Endometrial microvascular endothelial cells (primary cell): Measurements from ENCODE around the gene GPR152. TPM values are rescaled to one million over a fixed set of nuclear protein-coding genes. Genes with fewer than 3 reads are reported as not detected.

Experiments
- in situ Hi-C: cut with HindIII; loops from 2 replicates; pipeline ENCODE4 v1.10.0; 2017; ENCODE audit warnings: low sequenced_read_pairs, low pct_unique_long_range_greater_than_20kb; ENCODE audit errors: inconsistent ontology term
- total RNA-seq: library from RNA; depleted of rRNA; stranded (reverse); fragments of >200 nt; gene quantifications from one replicate; pipeline ENCODE4 v1.2.3, GENCODE V29; 2015; ENCODE audit errors: inconsistent ontology term

GPR152 gene
- total RNA-seq, 1 donor from 2014 or later: not detected

DNA sequence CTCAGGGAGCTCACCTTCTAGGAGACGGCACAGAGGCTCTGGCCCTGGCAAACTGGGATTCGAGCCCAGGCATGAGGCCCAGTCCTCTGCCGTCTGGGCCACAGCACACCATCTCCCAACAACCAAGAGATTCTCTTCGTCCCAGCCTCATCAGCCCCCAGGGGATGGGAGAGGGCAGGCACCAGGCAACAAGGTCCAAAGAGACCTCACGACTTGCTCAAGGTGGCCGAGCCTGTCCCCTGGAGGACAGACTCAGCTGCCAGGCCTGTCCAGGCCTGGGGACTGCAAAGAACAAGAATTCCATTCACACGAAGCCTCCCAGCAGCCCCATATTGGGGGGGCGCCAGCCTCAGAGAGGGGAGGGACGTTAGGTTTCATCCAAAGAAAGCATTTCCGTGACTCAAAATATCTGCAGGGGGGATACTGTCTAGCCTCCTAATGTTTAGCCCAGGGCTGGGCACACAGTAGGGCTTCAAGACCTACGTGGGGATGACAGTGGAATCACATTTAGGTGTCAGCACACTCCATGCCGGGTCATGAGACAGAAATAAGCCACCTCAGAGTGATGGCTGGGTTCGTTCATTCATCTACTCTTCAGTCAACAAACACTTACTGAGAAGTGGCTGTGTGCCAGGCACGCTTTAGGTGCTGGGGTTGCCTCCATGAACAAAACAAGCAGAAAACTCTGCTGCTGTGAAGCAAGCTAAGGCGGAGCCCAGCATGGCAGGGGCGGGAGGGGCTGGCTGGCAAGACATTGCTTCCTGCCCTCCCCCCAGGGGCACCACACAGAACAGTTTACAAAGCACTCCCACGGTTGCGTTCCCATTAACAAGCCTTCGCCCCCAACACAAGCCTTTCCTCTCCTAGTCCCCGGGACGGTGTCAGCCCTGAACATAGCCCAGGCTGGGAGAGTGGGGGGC, 35.9 kb downstream of the GPR152 start:
- in situ Hi-C loops: no loop called here

DNA sequence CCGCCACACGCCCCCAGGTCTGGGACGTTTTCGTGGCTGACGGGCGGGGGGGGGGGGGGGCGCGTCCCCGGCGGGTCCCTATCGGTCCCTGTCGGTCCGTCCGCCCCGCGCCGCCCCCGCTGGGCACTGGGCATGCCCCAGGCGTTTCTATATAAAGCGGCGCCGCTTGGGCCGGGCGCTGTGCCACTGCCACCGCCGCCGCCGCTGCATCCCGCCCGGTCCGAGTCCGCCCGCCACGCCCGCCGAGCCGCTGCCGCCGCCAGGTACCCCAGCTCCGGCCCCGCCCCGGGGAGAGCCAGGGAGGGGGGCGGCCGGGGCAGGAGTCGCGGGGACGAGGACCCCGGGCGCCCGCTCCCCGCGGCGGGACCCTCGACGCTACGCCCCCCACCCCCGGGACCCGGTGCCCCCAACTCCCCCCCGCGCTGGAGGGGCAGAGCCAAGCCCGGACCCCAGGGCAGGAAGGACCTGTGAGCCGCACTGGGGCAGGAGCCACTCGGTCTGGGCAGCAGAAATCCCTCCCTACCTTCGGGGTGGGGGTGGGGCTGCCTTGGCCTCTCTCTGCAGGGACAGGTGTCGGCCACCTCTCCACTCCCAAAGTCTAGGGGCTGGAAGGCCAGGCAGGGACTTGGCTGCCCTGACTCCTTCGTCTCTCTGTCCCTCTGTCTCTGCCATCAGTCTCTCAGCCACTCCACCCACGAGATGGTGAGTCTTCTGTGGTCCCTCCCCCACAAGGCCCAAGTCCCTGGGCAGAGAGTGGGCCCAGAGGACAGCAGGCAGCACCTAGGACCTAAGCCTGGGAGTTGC, 36.8 kb downstream of the GPR152 start, which contains the start of gene CARNS1:
TSS of gene CARNS1 (plus strand) at position 178 of the 804 bp plus-strand sequence. CDS start at position 700, 522 bp downstream.
- in situ Hi-C loops: no loop called here

DNA sequence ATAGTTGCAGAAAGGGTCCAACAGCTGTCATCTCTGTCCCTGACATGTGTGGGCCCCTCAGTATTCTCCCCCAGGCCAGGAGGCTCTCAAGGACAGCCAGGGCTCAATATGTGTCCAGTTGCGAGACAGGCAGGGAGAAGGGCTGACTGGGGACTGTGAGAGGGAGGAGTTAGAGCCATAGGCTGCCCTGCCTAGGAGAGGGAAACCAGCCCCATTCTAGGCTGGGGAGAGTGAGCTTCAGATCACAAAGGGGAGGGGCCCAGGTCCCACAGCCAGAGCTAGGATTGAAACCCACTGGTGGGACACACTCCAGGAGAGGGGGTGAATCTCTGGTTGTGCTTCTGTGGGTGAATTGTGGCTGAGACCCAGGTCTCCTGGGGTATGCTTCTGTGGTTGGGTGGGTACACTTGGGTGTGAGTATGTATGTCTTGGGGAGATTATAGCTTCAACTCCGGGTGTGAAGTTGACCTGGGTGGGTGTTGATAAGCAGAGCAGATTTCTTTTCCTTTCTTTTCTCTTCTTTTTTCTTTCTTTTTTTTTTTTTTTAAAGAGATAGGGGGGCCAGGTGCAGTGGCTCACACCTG, 39.2 kb downstream of the GPR152 start:
- in situ Hi-C loops: no loop called here

DNA sequence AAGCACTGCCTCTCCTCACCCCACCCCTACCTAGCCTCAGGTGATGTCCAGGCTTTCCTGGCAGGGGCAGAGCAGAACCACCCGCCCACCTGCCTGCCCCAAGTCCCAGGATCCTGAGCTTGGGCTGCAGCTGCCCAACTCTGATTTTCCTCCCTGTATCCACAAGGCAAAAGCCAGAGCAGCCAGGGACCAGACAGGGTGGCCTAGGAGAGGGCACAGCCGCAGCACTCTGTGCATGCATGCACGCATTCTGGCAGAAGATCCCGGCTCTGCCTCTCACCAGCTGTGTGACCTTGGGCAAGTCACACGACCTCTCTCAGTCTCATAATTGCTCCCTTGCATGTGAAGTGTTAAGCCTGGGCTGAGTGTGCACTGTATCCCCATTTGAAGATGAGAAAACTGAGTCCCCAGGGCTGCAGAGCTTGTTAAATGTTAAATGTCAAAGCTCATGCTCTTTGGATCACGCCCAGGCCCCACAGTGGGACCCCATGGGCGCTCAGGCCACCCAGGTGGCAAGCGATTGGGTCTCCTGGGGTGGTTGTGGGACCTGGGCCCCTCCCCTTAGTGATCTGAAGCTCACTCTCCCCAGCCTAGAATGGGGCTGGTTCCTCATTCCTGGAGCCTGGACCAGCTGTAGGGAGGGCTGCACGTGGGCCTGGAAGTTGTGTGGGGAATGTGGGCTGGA, 39.9 kb downstream of the GPR152 start:
- in situ Hi-C loops: no loop called here

DNA sequence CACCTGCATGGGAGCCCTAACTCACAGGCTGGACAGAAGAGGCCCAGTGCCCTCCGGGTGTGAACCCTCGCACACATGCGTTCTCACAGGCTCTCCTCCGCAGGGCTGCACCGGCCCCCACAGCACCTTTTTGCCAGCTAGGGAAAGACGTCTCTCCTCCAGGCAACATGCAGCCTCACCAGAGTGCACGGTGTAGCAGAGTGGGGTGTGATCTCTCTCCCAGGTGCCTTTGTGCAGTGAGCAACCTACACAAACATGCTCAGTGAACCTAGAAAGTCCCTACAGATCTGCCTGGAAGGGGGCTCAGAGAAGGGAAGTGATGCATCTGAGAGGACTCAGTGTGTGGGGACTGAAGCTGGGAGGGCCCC, 40.8 kb downstream of the GPR152 start:
- in situ Hi-C loops: no loop called here

DNA sequence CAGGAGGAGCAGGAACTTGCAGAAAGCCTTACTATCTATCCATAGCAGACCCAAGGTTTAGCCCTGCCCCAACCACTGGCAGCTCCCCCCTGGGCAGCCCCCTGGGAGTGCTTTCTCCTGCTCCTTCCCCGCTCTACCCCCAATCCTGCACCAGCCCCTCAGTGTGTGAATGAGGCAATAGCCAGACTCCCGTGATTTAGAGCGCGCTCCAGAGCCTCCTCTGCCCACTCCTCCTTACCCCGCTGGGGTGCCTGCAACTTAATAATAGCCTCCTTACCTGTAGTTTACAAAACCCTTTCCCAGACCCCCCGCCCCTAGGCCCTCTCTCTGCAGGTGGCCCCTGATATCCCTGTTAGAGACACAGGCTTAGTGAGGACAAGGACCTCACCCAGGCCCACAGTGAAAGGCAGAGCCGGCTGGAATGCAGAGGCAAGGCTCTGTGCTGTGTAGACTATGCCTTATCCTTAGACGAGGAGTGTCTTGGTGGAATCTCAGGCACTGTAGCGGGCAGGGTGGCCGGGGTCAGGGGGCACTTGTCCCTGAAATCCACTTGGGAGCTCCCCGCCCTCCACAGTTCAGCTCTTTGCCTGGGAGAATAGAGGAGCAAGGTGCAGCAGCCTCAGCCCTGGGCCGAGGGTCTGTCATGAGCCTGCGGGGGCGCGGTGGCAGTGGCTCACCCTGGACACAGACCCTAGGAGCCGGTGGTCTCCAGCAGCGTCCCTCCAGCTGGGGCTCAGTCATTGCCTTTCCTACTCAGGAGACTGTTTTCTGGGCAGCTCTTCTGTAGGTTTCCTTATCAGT, 41.3 kb downstream of the GPR152 start:
- in situ Hi-C loops: no loop called here

DNA sequence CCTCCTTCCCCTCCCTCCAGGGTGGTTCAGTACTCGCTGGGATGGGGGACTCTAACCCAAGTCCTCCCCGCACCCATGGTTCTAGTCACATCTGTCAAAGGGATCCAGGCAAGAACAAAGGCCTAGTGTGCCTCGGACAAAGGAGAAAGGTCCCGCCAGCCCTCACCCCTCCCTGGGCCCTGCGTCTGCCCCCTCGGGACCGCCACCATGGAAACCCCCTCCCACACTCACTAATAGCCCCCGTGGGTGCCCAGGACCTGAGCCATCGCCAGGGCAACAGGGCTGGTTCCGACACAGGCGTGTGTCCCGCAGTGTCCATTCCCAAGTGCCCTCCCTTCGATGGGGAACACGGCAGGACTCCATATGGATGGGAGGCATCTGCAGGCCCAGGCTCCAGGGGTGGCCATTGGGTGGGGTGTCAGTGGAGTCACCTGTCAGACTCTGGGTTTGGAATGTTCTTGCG, 42.1 kb downstream of the GPR152 start:
- in situ Hi-C loops: no loop called here

DNA sequence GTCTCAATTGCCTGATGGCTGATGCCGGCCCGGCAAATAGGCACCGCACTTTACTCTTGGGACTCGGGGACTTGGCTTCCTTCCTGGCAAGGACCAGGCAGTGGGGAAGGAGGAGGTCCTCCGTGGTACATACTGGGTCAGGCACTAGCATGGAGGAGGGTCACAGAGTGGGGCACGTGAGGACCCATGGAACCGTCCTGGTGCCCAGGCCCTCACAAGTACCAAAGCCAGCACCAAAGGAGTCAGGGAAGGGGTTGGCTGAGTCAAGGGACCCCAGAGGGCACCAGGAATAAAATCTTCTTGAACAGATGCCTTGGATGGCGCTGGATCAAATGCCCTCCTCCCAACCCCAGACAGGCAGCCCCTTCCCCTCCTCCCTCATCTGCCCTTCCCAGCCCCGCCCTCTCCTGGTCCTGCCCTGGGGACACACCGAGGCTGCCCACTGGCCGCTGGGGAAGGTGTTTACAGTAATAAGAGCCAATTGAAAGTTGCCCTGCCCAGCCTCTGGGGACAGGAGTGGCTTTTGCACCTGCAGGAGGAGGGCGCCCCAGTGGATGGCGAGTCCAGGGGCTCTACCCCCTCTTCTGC, 42.7 kb downstream of the GPR152 start:
- in situ Hi-C loops: no loop called here

DNA sequence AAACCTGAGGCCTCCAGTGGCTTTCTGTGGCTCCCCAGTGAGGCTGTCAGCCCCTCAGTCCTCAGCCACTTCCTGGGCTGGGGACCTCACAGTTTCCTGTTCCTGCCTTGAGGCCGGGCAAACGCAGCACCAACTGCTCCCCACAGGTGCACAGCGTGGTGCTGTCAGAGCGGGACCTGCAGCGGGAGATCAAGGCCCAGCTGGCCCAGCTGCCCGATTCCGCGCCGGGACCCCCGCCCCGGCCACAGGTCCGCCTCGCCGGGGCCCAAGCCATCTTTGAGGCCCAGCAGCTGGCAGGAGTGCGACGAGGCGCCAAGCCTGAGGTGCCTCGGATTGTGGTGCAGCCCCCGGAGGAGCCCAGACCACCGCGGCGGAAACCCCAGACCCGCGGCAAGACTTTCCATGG, 43.3 kb downstream of the GPR152 start:
- in situ Hi-C loops: no loop called here

DNA sequence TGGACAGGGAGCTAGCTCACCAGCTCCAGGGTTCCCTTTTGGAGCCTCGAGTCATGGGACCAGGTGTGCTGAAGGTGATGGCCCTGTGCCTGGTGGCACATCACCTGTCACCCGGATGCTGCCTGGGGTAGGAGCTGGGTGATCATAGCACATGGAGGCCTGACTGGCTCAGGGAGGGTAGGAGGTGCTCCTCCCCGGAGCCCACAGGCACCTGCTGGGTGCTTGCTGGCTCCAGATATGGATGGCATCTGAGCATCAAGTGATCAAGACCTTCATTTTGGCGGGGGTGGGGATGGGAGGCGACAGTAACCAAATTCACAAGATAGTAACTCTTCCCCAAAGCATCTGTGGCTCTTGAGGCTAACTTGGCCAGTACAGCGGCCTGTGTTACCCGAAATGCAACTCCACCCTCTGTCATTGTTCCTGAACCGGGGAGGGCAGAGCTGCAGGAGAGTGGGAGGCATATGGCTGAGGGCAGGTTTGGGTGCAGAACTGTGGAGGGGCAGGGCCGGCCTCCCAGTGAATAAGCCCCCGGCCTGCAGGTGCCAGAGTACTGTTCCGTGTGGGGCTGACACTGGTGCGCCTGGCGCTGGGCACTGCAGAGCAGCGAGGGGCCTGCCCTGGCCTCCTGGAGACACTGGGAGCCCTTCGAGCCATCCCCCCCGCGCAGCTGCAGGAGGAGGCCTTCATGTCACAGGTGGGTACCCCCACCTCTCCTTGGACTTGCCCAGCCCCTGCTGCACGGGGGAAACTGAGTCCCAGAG, 43.9 kb downstream of the GPR152 start:
- in situ Hi-C loops: no loop called here

DNA sequence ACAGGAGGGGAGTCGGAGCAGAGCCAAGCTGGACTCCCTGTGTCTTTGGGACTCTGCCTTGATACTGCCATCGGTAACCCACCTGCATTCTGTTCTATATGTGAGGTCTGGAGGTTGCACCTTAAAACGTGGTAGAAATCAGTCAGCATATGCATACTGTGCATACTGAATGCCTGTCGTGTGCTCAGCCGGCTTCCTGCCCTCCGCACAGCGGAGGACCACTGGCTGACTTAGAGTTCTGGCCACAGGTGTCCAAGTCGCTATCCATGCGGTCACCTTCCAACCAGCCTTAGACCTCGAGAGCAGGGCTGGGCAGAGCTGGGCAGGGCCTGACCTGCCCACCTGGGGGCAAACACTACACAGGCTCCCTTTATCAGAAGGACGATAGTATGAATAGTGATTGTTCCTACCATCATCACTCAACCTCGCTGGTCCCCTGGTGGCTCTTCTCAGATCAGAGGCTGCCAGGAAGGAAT, 44.8 kb downstream of the GPR152 start:
- in situ Hi-C loops: no loop called here

DNA sequence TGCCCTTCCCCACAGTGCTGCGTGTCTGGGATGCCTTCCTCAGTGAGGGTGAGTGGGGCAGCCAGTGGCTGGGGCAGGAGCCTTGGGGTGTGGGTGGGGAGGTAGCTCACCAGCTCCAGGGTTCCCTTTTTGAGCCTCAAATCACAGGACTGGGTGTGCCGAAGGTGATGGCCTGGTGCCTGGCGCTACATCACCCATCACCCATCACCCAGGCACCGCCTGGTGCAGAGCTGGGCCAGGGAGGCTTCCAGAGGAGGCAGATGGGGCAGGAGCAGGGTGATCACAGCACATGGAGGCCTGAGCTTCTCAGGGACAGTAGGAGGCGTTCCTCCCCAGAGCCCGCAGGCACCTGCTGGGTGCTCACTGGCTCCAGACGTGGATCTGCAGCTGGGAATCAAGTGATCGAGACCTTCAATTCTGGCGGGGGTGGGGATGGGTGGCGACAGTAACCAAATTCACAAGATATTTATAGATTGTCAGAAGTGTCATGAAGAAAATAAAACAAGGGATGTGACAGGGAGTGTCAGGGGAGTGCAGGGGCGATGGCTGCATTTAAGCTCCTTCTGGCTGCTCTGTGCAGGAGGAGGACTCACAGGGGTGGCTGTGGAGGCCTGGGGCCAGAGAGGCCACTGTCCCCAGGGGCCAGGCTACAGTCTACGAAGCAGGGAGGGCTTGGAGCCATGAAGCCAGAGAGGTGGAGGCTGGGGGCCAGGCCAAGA, 45.4 kb downstream of the GPR152 start:
- in situ Hi-C loops: no loop called here

DNA sequence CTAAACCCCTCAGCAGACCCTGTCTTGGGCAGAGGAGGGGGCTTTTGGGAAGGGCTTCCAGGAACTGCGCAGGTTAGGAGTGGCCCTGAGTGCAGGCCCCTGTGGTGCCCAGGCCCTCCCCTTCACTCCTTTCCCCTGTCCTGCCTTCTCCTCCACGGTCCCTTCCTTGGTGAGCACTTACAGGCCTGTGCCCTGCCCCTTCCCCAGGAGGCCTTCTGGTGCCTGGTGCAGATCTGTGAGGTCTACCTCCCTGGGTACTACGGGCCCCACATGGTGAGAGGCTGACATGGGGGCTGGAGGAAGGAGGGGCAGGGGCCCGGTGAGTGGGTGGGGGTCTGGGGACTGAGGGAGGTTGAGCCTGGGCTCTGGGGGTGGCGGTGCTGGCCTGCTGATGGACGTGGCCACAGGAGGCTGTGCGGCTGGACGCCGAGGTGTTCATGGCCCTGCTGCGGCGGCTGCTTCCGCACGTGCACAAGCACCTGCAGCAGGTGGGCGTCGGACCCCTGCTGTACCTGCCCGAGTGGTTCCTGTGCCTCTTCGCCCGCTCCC, 46.0 kb downstream of the GPR152 start:
- in situ Hi-C loops: no loop called here

DNA sequence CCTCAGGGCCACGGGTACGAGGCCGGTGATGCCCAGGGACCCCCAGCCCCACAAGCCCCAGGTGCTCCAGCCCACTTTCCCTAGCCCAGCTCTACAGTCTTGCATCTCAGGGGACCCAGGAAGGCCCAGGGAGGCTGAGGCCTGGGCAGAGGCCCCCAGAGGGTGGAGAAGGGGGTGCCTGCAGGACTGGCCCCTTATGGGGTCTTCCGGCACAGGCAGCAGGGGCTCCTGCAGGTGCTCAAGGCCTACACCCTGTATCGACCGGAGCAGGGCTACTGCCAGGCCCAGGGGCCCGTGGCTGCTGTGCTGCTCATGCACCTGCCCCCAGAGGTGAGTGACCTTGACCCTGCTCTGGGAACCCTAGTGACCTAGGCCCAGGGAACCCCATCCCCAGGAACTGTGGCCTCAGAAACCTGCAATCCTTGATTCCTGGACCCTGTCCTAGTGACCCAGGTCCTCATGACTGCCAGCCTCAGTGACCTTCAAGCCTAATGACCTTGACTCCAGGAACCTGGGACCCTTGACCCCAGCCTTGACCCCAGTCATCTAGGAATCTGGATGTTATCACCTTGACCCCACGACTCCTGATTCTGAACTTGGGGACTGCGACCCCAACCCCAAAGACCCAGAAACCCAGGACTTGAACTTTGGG, 46.7 kb downstream of the GPR152 start:
- in situ Hi-C loops: no loop called here

DNA sequence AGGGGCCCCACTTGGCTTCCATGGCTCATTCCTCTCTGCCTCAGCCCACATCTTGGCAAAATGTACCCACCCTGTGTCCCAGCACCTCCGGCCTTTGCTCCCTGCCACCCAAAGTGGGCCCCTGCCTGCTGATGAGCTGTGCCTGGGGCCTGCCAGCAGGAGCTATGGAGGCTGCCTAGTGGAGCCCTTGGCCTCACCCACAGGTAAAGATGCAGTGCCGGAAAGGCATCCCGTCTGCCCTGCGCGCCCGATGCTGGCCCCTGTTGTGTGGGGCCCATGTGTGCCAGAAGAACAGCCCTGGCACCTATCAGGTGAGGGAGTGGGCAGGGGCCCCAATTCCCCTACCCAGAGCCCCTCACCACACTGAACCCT, 47.3 kb downstream of the GPR152 start:
- in situ Hi-C loops: no loop called here
